GM11168 (cell line): ENCODE results near the gene BPIFB1.

Experiments
- in situ Hi-C: fragments of 300-500 bp; cut with MboI; formaldehyde crosslinking; loops from one replicate; pipeline ENCODE4 v1.12.0; 2022; ENCODE audit warnings: low sequenced_read_pairs; ENCODE audit not compliant: unreplicated experiment

Gene BPIFB1

DNA sequence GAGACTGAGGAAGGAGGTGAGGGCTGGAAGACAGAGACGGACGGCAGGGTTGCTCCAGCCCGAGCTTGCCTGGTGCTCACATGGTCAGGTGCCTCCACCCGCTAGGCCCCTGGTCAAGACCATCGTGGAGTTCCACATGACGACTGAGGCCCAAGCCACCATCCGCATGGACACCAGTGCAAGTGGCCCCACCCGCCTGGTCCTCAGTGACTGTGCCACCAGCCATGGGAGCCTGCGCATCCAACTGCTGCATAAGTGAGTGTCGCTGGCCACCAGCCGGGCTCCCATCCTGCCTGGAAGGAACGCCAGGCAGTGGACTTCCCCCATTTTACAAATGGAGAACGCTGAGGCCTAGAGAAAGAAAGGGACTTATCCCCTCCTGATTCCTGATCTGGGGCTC, 7.8 kb downstream of the BPIFB1 start:
- in situ Hi-C loops, result no loop called here

DNA sequence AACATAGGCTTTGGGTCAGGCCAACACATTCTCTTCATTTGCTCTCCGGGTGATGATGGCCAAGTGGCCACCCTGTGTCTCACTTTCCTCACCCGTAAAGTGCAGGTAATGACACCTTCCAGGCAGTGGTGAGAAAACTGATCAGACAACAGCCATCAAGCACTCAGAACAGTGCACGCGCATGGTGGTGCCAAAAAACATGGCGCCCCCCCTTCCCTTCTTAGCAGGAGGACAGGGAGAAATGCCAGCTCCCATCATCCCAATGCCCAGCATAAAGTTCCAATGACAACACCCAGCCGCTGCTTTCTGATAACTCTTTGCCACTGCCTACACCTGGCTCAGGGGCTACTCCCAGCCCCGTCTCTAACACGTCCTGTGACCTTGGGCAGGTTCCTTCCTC, 8.4 kb downstream of the BPIFB1 start:
- in situ Hi-C loops, result no loop called here

DNA sequence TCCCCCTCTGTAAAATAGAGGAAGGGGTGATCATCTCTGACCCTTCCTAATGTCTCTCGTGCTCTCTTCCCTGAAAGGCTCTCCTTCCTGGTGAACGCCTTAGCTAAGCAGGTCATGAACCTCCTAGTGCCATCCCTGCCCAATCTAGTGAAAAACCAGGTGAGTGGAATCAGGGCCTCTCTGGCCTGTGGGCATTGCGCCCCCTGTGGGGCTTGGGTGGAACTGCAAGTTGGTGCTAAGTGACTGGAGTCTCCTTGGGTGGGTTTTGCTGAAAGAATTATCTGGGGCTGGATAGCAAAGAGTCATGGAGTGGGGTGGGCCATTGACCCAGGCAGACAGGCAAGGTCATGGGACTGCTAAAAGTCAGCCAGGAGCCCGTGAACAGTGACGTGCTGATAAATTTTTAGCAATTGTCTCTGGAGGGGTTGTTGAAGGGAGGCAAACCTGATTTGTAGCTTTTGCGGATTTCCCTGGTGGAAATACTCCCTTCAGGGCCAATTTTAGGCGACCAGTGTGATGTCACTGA, 8.9 kb downstream of the BPIFB1 start:
- in situ Hi-C loops, result no loop called here

DNA sequence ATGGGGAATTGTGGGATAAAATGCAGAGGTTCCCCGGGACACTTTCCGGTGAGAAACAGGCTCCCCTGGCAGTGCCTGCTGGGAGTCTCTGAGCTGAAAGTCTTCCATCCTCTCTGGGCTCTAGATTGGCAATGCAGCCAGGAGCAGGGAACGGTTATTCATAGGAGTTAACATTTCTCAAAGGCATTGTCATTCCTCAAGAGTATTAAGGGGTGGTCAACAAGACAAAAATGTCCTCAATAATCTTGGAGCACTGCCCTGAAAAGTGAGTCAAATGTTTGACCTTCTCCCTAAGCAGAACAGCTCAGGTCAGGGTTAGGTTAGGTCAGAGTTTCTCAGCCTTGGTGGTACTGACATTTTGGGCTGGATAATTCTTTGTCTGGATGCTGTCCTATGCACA, 13.2 kb downstream of the BPIFB1 start:
- in situ Hi-C loops, result no loop called here

DNA sequence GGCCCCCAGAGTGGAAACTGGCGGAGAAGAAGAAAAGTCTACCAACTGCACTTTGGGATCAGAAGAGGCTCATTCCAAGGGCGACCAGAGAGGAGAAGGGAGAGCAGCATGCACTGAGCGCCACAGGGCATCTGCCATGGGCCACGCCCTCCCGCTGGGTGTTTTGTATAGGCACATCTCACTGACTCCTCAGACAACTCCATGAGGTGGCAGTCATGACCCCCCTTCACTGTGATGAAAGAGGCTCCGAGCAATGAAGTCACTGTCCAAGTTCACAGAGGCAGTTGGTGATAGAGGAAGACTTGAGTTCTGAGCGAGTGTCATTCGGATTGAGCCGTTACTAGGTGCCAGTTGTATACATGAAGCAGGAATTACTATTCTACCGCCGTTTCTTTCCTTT, 15.4 kb downstream of the BPIFB1 start:
- in situ Hi-C loops, result no loop called here

DNA sequence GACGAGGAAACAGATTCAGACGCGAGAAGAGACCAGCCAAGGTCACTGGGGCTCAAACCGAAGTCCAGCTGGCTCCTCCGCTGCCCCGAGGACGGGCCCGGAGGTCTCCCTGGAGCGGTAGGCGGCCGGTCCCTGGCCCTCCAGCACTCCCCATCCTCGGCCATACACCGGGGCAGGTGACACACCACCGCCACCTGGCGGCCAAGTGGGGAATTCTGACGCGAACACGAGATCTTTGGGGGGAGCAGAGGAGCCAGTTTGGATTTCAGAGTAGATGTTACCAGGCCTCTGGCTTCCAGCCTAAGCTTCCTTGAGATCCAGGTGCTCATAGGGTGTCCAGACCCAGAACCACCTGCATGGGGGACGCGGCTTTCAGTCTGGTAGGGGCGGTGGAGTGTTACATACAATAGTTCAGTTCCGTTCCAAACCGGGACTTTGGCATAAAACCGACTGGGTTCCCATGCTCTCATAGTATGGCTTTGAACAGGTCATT, 16.1 kb downstream of the BPIFB1 start:
- in situ Hi-C loops, result no loop called here

DNA sequence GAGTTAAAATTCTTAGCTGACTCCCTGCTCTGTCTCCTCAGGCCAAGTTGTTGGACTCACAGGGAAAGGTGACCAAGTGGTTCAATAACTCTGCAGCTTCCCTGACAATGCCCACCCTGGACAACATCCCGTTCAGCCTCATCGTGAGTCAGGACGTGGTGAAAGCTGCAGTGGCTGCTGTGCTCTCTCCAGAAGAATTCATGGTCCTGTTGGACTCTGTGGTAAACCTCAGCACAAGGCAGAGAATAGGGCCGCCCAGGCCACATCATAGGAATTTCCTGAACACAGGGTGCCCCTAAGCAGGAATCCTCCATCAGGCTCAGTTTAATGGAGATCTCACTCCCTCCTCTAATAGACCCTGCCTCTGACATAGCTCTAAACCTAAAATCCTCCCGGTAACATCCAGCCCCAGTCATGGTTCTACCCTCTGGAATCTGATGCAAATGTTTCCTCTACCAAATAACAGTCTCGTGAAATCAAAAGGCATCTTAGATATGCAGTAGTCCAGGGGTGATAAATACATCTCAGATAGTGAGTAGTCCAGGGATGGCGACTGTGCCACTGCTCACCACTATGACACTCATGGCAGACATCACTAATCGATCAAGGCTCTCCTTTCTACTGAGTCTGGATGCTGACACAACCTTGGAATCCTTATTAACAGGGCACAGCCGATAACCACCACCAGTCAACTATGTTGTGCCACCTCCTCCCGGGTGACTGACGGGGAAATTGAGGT, 18.3 kb downstream of the BPIFB1 start:
- in situ Hi-C loops, result no loop called here

DNA sequence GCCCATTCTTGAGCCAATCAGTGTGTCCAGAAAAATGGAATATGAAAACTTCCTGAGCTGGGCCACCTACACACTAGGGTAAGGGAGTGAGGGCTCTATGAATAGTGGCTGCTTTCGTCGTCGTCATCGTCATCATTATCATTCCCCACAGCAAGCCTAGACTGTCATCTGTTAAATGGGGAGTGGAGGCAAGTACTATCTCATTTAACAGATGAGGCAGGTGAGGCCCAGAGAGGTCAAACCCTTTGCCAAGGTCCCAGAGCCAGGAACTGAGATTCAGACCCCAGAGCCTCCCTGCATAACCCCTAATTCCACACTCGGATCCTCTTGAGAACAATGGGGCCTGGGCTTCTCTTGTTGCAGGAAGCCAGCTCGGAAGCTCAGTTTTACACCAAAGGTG, 20.6 kb downstream of the BPIFB1 start:
- in situ Hi-C loops, result no loop called here

DNA sequence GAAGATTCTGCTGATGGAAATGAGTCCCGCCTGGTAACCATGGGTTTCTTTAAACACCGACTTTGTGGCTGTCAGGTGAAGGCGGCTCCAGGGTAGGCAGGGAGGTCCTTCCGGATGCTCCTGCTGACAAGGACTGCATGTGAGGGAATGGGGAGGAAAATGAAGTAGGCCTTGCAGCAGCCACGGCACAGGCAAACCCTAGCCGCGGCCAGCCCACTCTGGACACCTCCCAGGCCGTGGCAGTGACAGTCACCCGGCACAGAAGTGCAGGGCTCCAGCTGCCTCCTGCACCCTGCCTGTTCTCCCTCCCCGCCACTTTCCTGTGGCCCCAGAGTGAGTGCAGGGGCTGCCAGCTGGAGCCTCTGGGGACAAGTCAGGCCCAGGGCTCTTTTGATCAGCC, 21.0 kb downstream of the BPIFB1 start:
- in situ Hi-C loops, result no loop called here

DNA sequence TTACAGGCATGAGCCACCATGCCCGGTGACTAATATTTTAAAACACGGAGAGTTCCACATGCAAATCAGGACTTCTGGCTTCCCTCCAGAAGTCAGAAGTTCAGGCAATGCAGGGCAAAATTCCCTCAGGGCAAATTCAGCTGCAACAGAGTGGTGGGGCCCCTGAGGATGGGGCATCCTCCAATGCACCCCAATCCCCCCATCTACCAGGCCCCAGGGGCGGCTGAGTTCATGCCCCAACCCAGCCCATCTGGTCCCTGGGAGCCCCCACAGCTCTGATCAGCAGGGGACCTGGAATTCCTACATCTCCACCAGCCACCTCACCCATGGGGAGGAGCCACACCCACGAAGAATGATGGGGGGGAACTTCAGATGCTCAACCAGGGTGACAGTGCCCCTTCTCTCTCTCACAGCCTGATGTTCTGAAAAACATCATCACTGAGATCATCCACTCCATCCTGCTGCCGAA, 22.6 kb downstream of the BPIFB1 start:
- in situ Hi-C loops, result no loop called here

DNA sequence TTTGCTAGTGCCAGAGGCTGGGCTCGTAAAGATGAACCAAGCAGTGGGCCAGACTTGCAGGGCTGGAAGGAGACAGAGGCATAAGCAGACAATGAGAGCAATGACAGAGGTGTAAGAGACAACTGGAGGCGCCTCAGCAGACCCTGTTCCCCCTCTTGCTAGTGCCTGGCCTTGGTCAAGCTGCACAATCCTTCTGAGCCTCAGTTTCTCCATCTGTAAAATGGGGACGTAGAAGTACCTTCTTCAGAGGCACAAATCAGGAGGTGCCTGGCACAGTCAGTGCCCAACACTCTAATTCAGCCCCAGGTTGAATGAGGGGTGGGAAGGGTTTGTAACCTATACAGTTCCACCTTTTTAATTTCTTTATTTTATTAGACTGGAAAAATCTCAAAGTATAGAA, 23.2 kb downstream of the BPIFB1 start:
- in situ Hi-C loops, result no loop called here

DNA sequence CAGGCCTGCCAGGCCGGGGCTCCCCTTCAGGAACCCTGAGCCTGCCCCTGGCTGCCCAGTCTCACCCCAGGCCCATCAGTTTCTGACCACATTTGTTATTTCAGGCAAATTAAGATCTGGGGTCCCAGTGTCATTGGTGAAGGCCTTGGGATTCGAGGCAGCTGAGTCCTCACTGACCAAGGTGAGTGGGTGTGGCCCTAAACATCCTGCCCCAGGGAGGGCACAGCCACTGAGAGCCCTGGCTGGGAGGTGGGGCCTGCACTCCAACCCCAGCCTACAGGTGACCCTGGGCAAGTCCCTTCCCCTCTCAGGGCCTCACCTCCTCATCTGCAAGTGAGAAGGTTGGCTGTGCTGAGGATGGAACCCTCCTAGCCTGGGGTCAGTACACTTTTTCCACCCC, 23.8 kb downstream of the BPIFB1 start:
- in situ Hi-C loops, result no loop called here

DNA sequence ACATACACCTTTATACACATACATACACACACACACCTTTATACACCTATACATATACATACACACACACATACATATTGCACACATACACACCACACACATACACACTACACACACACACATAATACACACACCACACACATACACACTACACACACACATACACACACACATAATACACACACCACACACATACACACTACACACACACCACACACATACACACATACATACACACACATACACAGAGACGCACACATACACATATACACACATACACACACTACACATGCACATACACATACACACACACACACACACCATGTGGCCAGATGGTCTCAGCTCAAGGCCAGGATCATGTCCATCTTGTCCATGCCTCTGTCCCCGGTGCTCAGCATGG, 25.7 kb downstream of the BPIFB1 start:
- in situ Hi-C loops, result no loop called here

DNA sequence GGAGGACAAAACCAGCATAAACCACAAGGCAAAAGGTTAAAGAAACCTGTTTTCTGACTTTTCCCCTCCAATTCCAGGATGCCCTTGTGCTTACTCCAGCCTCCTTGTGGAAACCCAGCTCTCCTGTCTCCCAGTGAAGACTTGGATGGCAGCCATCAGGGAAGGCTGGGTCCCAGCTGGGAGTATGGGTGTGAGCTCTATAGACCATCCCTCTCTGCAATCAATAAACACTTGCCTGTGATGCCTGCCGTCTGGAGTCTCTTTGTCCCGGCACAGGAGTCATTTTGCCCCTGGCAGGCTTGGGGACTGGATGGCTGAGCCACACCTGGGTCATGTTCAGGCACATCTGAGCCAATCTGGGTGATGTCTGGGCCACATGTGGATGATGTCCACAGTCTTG, 26.6 kb downstream of the BPIFB1 start:
- in situ Hi-C loops, result no loop called here

DNA sequence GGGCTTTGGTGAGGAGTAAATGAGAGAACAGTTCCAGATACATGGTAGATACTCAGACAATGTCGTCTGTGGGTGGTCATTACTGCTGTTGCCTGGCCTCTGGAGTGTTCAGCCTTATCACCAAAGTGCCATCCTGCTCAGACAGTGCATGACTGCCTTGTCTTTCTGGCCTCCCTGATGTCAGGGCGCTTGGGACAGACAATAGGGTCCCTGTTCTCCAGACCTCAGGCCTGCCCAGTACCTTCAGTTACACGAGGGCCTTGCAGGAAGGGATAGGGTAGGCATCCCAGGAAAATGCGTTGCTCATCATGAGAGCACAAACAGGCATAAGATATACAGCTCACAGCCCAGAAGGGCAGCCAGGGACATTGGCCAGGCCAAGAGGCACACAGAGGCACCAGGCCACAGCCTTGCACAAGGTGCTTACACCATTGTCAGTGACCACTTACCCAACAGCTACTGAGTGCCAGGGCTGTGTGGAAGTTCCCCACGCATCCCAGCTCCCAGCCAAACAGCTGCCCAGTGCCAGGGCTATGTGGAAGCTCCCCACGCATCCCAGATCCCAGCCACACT, 27.4 kb downstream of the BPIFB1 start:
- in situ Hi-C loops, result no loop called here

DNA sequence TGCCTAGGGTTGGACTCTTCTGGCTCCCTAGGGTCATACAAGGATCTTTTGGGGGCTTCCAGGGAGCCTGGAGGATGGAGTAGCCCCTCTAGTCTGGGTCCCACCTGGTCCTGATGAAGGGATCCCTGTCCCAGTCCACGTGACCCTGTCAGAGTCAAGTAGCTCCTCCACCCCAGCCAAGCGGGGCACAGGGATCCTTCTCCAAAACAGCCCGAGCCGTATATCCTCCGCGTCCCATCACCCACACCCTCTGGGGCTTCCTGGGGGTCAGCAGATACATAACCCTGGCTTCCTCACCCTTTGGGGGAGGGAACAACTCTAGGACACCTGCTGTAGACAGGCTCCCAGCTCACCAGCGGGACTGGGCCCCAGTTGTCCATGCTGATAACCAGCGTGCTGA, 28.0 kb downstream of the BPIFB1 start:
- in situ Hi-C loops, result no loop called here

DNA sequence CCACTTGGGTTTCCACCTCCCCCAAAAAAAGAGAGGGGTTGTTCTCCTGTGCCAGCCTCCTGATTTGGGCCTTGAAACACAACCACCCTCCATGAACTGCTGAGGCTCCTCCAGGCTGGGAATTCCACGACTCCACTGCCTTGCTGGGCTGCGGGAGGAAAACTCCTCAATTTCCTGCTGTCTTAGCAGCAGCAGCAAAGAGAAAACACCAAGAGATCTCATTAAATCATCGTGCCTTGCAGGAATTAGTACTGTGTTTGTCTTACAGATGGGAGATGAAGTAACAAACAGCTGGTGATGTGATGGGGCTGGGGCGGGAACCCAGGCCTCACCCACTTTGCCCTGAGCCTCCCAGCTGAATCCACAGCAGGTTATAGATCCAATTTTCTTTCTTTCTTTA, 29.0 kb downstream of the BPIFB1 start:
- in situ Hi-C loops, result no loop called here

DNA sequence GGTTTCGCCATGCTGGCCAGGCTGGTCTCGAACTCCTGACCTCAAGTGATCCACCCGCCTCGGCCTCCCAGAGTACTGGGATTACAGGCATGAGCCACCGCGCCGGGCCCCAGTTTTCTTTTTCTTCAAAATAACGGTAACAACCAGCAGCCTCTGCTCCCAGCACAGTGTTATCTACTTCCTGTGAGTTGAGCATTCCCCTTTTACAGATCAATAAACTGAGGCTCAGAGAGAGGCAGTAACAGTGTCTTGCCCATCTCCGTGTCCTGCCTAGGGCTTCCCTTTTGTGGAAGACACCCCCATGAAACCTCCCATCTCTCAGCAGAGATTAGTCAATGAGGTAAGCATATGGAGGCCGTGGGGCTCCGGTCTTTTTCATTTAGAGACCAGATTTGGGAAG, 29.6 kb downstream of the BPIFB1 start:
- in situ Hi-C loops, result no loop called here

DNA sequence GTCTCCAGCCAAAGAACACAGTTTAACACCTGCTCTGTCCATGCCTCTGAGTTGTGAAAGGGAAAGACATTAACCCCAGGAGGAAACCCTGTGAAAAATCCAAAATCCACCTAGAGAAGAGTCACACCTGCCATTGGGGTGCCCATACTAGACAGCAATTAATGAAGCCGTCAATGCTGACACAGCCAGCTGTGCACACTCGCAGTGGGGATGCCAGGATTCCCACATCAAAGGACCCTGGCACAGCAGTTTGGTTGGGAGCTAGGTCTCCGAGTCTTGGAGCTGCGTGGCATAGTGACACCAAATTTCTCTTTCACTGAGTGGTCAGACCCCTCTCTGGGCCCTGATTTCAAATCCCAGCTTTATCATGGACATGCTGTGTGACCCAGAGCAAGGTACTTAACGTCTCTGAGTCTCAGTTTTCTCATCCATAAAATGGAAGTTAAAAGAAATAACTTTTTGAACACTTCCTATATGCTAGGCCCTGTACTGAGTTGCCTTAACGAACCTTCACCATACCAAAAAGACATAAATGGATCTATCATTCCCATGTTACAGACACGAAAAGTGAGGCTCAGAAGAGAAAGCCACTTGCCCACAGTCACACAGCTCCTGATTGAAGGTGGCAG, 30.8 kb downstream of the BPIFB1 start:
- in situ Hi-C loops, result no loop called here

DNA sequence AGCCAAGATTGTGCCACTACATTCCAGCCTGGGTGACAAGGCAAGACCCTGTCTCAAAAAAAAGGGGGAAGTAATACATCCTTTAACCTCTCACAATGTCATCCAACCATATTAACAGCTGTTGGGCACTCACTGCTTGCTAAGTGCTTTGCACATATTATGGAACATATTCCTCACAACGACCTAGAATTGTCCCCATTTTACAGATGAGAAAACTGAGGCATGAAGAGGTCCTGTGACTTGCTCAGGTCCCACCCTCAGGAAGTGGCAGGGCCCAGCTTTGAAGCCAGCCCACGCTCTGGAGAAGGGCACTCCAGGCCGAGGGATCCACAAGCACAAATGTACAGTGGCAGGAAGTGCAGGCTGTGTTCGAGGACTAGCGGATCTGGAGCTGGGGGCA, 33.3 kb downstream of the BPIFB1 start:
- in situ Hi-C loops, result no loop called here

DNA sequence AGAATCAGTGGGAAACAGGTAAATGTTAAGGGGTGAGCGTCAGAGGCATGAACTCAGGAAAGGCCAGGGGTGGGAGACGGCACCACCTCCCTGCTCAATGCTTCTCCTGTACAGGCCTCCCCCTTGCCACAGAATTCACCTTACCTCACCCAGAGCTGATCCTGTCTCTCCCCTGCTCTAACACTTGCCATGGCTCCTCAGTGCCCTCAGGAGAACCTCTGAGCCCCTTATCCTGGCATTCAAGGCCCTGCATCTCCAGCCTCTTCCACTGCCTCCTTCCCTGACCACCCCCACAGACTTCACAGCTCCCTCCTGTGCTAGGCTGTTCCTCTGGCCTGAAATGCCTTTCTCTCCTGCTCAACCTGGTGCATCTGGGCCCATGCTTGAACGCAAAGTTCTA, 33.9 kb downstream of the BPIFB1 start:
- in situ Hi-C loops, result no loop called here
